DND-41 (cell line): ENCODE data around the gene KSR1.

ENCODE experiments used
- ATAC-seq: fragments of 200-7000 bp; cut with Tn5 transposase; 3 replicates; pipeline ENCODE4 v1.9.1; 2021; ENCODE audit warnings: low read depth; ENCODE audit not compliant: insufficient read depth
- DNase-seq: peaks from one replicate; pipeline ENCODE4 v3.0.0-alpha.2; 2020
- H2AFZ ChIP-seq: 2 replicates; pipeline ENCODE4 v1.6.0; 2012; ENCODE audit warnings: low read depth, low read length
- H3K27ac ChIP-seq: 2 replicates; pipeline ENCODE4 v1.5.1; 2012; ENCODE audit warnings: low read length, inconsistent platforms
- H3K27me3 ChIP-seq: fragments of 200-600 bp; sonication (generic); 2 replicates; pipeline ENCODE4 v1.6.0; 2012; ENCODE audit warnings: low read length, mild to moderate bottlenecking, inconsistent platforms; ENCODE audit not compliant: insufficient read depth, poor library complexity
- H3K36me3 ChIP-seq: 2 replicates; pipeline ENCODE4 v1.5.1; 2012; ENCODE audit warnings: low read length, inconsistent platforms; ENCODE audit not compliant: insufficient read depth
- H3K4me1 ChIP-seq: 2 replicates; pipeline ENCODE4 v1.5.1; 2012; ENCODE audit warnings: mild to moderate bottlenecking, low read length; ENCODE audit not compliant: insufficient read depth
- H3K4me2 ChIP-seq: 2 replicates; pipeline ENCODE4 v1.6.0; 2012; ENCODE audit warnings: mild to moderate bottlenecking, moderate library complexity, low read length, inconsistent platforms; ENCODE audit not compliant: insufficient read depth
- H3K4me3 ChIP-seq, 2 experiments: fragments of 200-600 bp in 1 of 2; shearing (Covaris generic) in 1 of 2; 2 replicates each; pipeline ENCODE4 v1.5.1; 2012 to 2016; ENCODE audit warnings: inconsistent platforms in 2 of 2, low read length in 2 of 2, mild to moderate bottlenecking in 2 of 2, low read depth in 1 of 2, moderate library complexity in 1 of 2
- H3K79me2 ChIP-seq: 2 replicates; pipeline ENCODE4 v1.6.0; 2012; ENCODE audit warnings: low read length, inconsistent platforms; ENCODE audit not compliant: insufficient read depth
- H3K9ac ChIP-seq: 2 replicates; pipeline ENCODE4 v1.6.0; 2012; ENCODE audit warnings: low read depth, mild to moderate bottlenecking, inconsistent platforms, low read length, moderate library complexity
- H3K9me3 ChIP-seq: 2 replicates; pipeline ENCODE4 v1.5.1; 2012; ENCODE audit warnings: low read length, moderate library complexity, mild to moderate bottlenecking, inconsistent platforms; ENCODE audit not compliant: insufficient read depth, severe bottlenecking
- H4K20me1 ChIP-seq: 2 replicates; pipeline ENCODE4 v1.6.0; 2012; ENCODE audit warnings: low read length; ENCODE audit not compliant: insufficient read depth
- CTCF ChIP-seq: IDR thresholded peaks from 2 replicates; pipeline ENCODE4 v1.5.1; 2012; ENCODE audit warnings: borderline replicate concordance, low read length, moderate library complexity, mild to moderate bottlenecking; ENCODE audit not compliant: poor library complexity, severe bottlenecking; ENCODE audit errors: extremely low read depth
- EZH2 ChIP-seq: IDR thresholded peaks from 3 replicates; pipeline ENCODE4 v1.6.1; 2012; ENCODE audit warnings: borderline replicate concordance, low read depth, mild to moderate bottlenecking, moderate library complexity, low read length, inconsistent platforms; ENCODE audit not compliant: severe bottlenecking

Gene KSR1

GRCh38 chr17:27578718-27579085, 122.5 kb downstream of the KSR1 start:
- Histone ChIP-seq H3K9me3 (no peaks in the 10 kb centered on the region), H3K4me1 (no peaks in the 10 kb centered on the region), H3K36me3 (no peaks in the 10 kb centered on the region), H3K9ac (no peak overlapping the region), H3K4me2 (no peak overlapping the region), H3K79me2 (no peaks in the 10 kb centered on the region), H3K27me3 (no peaks in the 10 kb centered on the region), H4K20me1 (no peaks in the 10 kb centered on the region), H2AFZ (no peak overlapping the region), H3K27ac (no peak overlapping the region), H3K4me3 (no peak overlapping the region)
- ATAC-seq, result no peak
- no peak for TF ChIP-seq EZH2
- DNase-seq, result no peak

GRCh38 chr17:27579304-27579703, 123.1 kb downstream of the KSR1 start:
- Histone ChIP-seq H3K27ac (no peak overlapping the region), H3K4me3 (no peak overlapping the region), H3K4me1 (no peaks in the 10 kb centered on the region), H3K4me2 (no peak overlapping the region), H2AFZ (no peak overlapping the region), H3K27me3 (no peaks in the 10 kb centered on the region), H4K20me1 (no peaks in the 10 kb centered on the region), H3K9ac (no peak overlapping the region), H3K36me3 (no peaks in the 10 kb centered on the region), H3K79me2 (no peaks in the 10 kb centered on the region), H3K9me3 (no peaks in the 10 kb centered on the region)
- DNase-seq (no peak), ATAC-seq (no peak)
- TF ChIP-seq EZH2 (no peak), CTCF (no peak)

- H2AFZ ChIP-seq, result no peak overlapping the region
- no peak overlapping the region for H3K9ac ChIP-seq
- no peaks in the 10 kb centered on the region for H3K27me3 ChIP-seq
- H3K9me3 ChIP-seq, result no peaks in the 10 kb centered on the region
- DNase-seq, result no peak
- no peaks in the 10 kb centered on the region for H3K4me1 ChIP-seq
- no peak overlapping the region for H3K4me2 ChIP-seq
- no peak overlapping the region for H3K27ac ChIP-seq
- H3K36me3 ChIP-seq, result no peaks in the 10 kb centered on the region
- no peaks in the 10 kb centered on the region for H3K79me2 ChIP-seq
- H4K20me1 ChIP-seq, result no peaks in the 10 kb centered on the region
- ATAC-seq, result no peak
- H3K4me3 ChIP-seq, result no peak overlapping the region
- TF ChIP-seq CTCF, result no peak
- no peak for TF ChIP-seq EZH2
These were observed 123.7 kb downstream of the KSR1 start for GRCh38 chr17:27579897-27580321.

- no peak overlapping the region for H2AFZ ChIP-seq
- TF ChIP-seq EZH2, result no peak
- TF ChIP-seq CTCF, result no peak
- no peak overlapping the region for H3K4me2 ChIP-seq
- H3K9ac ChIP-seq, result no peak overlapping the region
- H3K27ac ChIP-seq, result no peak overlapping the region
- no peak for ATAC-seq
- no peaks in the 10 kb centered on the region for H3K36me3 ChIP-seq
- H3K4me3 ChIP-seq, result no peak overlapping the region
- H3K79me2 ChIP-seq, result no peaks in the 10 kb centered on the region
- no peaks in the 10 kb centered on the region for H3K4me1 ChIP-seq
- no peaks in the 10 kb centered on the region for H3K27me3 ChIP-seq
- no peaks in the 10 kb centered on the region for H3K9me3 ChIP-seq
- no peak for DNase-seq
- H4K20me1 ChIP-seq, result no peaks in the 10 kb centered on the region
These were observed 124.8 kb downstream of the KSR1 start for GRCh38 chr17:27581016-27581415.
